ENCODE results near the gene CYSRT1.

- TF ChIP-seq TAF1 (IDR thresholded peaks at IDR 0.05; ENCODE audit: borderline replicate concordance, low read depth, low read length), result peak; percentile 98
- peak; percentile 99 for TF ChIP-seq POLR2A (IDR thresholded peaks at IDR 0.05; ENCODE audit: low read depth, low read length)
These were observed 16.0 kb downstream of the CYSRT1 start, which contains the start of gene TUBB4B for GRCh38 chr9:137240841-137241489.
